ENCODE results near the gene TBC1D22A.
"Not testable (repeated sequence)": the region's sequence is repeated elsewhere in the genome, so short reads cannot be mapped to it uniquely, and the experiment has no call there.

GRCh38 chr22:47049736-47050400 lies 287.4 kb downstream of the TBC1D22A start:
- TF ChIP-seq CTCF (IDR thresholded peaks at IDR 0.05; ENCODE audit: insufficient read depth, low read depth, low read length); EZH2 (IDR thresholded peaks at IDR 0.05; ENCODE audit: insufficient read depth, low read length): not testable (repeated sequence)

Data from astrocyte (in vitro differentiated cells and primary cell).